ENCODE results near the gene PABPC1L.

The PABPC1L gene

DNA sequence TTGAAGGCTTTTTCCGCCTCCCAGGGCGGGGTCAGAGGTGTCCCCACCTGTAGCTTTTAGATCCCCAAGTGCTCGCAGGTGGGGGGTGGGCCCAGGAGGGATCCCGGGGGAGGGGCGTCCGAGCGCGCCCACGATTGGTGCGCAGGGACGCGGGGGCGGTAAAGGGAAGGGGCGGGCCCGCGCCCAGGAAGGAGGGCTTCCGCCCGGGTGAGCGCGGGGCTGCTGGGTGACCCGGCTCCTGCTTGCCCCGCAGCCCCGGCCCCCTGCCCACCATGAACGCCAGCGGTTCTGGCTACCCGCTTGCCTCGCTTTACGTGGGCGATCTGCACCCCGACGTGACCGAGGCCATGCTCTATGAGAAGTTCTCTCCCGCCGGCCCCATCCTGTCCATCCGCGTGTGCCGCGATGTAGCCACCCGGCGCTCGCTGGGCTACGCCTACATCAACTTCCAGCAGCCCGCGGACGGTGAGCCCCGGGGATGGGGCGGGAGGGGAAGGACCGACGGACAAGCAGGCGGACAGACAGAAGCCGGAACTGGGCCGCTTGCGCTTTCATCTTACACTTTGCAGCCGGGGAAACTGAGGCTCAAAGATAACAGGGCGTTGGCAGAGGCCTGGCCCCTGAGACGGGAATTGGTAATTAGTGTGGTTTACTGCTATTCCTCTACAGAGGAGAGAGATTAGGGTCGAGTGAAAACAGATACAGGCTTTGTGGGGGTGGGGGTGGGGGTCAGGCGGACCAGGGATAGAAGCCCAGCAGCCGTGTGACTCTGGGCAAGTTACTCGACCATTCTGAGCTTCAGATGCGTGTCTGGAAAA lies at the start of gene PABPC1L (continued):
- TF ChIP-seq, protein P1, sequence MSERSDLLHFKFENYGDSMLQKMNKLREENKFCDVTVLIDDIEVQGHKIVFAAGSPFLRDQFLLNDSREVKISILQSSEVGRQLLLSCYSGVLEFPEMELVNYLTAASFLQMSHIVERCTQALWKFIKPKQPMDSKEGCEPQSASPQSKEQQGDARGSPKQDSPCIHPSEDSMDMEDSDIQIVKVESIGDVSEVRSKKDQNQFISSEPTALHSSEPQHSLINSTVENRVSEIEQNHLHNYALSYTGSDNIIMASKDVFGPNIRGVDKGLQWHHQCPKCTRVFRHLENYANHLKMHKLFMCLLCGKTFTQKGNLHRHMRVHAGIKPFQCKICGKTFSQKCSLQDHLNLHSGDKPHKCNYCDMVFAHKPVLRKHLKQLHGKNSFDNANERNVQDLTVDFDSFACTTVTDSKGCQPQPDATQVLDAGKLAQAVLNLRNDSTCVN (tag by site-specific recombination; optimal IDR thresholded peaks at IDR 0.05): peak; percentile 93
- TF ChIP-seq ZBTB8A (tag by site-specific recombination; IDR thresholded peaks at IDR 0.05) (peak; percentile 85), KLF16 (tag by site-specific recombination; IDR thresholded peaks at IDR 0.05) (peak; percentile 96), SP7 (tag by site-specific recombination; IDR thresholded peaks at IDR 0.05) (peak; percentile 69), MZF1 (tag by site-specific recombination; IDR thresholded peaks at IDR 0.05; ENCODE audit: borderline replicate concordance) (peak; percentile 88), GLIS2 (tag by site-specific recombination; IDR thresholded peaks at IDR 0.05) (peak; percentile 97), ZEB2 (tag by site-specific recombination; IDR thresholded peaks at IDR 0.05) (peak; percentile 64), SP3 (tag by site-specific recombination; IDR thresholded peaks at IDR 0.05) (peak; percentile 95), SP2 (tag by site-specific recombination; IDR thresholded peaks at IDR 0.05) (peak; percentile 93), OSR2 (tag by site-specific recombination; IDR thresholded peaks at IDR 0.05) (peak; percentile 19; the same call in 1 of the 2 replicates), ZNF76 (tag by site-specific recombination; IDR thresholded peaks at IDR 0.05; ENCODE audit: borderline replicate concordance, low read depth) (peak; percentile 69; the same call in 1 of the 2 replicates), KLF8 (tag by site-specific recombination; IDR thresholded peaks at IDR 0.05) (peak; percentile 86; the same call in 1 of the 2 replicates), ZBTB17 (tag by site-specific recombination; IDR thresholded peaks at IDR 0.05) (peak; percentile 18; the same call in 1 of the 2 replicates), ZNF10 (tag by site-specific recombination; IDR thresholded peaks at IDR 0.05) (0 out of 2 replicates have a peak, but pooled peaks have one; percentile 51), ZSCAN30 (tag by site-specific recombination; IDR thresholded peaks at IDR 0.05) (peak; percentile 69), KLF10 (tag by site-specific recombination; IDR thresholded peaks at IDR 0.05) (peak; percentile 80), ZNF768 (tag by site-specific recombination; IDR thresholded peaks at IDR 0.05) (0 out of 2 replicates have a peak, but pooled peaks have one; percentile 33), ZFHX2 (tag by site-specific recombination; conservative IDR thresholded peaks at IDR 0.05) (peak; percentile 88), ZNF335 (tag by site-specific recombination; conservative IDR thresholded peaks at IDR 0.05) (peak; percentile 90), ZNF791 (tag by site-specific recombination; IDR thresholded peaks at IDR 0.05) (no peak), KLF1 (tag by site-specific recombination; IDR thresholded peaks at IDR 0.05) (peak; percentile 81), ZBTB20 (tag by site-specific recombination; IDR thresholded peaks at IDR 0.05) (peak; percentile 83), EGR2 (tag by site-specific recombination; IDR thresholded peaks at IDR 0.05; ENCODE audit: low read depth) (peak; percentile 75; the same call in 1 of the 2 replicates), GLIS1 (tag by site-specific recombination; IDR thresholded peaks at IDR 0.05) (peak; percentile 94), ZNF777 (tag by site-specific recombination; IDR thresholded peaks at IDR 0.05; ENCODE audit: borderline replicate concordance) (peak; percentile 75; the same call in 1 of the 2 replicates), ZNF629 (tag by site-specific recombination; IDR thresholded peaks at IDR 0.05) (peak; percentile 57), ZNF2 (tag by site-specific recombination; IDR thresholded peaks at IDR 0.05) (0 out of 2 replicates have a peak, but pooled peaks have one; percentile 50), SCRT1 (tag by site-specific recombination; IDR thresholded peaks at IDR 0.05; ENCODE audit: borderline replicate concordance) (peak; percentile 96), ZNF223 (tag by site-specific recombination; IDR thresholded peaks at IDR 0.05) (no peak)
- TF ChIP-seq, protein P2, sequence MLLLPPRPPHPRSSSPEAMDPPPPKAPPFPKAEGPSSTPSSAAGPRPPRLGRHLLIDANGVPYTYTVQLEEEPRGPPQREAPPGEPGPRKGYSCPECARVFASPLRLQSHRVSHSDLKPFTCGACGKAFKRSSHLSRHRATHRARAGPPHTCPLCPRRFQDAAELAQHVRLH (tag by site-specific recombination; IDR thresholded peaks at IDR 0.05): no peak
- TF ChIP-seq, protein P3, sequence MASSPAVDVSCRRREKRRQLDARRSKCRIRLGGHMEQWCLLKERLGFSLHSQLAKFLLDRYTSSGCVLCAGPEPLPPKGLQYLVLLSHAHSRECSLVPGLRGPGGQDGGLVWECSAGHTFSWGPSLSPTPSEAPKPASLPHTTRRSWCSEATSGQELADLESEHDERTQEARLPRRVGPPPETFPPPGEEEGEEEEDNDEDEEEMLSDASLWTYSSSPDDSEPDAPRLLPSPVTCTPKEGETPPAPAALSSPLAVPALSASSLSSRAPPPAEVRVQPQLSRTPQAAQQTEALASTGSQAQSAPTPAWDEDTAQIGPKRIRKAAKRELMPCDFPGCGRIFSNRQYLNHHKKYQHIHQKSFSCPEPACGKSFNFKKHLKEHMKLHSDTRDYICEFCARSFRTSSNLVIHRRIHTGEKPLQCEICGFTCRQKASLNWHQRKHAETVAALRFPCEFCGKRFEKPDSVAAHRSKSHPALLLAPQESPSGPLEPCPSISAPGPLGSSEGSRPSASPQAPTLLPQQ (tag by site-specific recombination; IDR thresholded peaks at IDR 0.05): peak; percentile 95
- TF ChIP-seq, protein P4, sequence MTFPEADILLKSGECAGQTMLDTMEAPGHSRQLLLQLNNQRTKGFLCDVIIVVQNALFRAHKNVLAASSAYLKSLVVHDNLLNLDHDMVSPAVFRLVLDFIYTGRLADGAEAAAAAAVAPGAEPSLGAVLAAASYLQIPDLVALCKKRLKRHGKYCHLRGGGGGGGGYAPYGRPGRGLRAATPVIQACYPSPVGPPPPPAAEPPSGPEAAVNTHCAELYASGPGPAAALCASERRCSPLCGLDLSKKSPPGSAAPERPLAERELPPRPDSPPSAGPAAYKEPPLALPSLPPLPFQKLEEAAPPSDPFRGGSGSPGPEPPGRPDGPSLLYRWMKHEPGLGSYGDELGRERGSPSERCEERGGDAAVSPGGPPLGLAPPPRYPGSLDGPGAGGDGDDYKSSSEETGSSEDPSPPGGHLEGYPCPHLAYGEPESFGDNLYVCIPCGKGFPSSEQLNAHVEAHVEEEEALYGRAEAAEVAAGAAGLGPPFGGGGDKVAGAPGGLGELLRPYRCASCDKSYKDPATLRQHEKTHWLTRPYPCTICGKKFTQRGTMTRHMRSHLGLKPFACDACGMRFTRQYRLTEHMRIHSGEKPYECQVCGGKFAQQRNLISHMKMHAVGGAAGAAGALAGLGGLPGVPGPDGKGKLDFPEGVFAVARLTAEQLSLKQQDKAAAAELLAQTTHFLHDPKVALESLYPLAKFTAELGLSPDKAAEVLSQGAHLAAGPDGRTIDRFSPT (tag by site-specific recombination; IDR thresholded peaks at IDR 0.05): peak; percentile 63; the same call in 1 of the 2 replicates
- TF ChIP-seq, protein P5, sequence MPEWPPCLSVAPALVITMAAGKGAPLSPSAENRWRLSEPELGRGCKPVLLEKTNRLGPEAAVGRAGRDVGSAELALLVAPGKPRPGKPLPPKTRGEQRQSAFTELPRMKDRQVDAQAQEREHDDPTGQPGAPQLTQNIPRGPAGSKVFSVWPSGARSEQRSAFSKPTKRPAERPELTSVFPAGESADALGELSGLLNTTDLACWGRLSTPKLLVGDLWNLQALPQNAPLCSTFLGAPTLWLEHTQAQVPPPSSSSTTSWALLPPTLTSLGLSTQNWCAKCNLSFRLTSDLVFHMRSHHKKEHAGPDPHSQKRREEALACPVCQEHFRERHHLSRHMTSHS (tag by site-specific recombination; IDR thresholded peaks at IDR 0.05): no peak
- TF ChIP-seq, protein P6, sequence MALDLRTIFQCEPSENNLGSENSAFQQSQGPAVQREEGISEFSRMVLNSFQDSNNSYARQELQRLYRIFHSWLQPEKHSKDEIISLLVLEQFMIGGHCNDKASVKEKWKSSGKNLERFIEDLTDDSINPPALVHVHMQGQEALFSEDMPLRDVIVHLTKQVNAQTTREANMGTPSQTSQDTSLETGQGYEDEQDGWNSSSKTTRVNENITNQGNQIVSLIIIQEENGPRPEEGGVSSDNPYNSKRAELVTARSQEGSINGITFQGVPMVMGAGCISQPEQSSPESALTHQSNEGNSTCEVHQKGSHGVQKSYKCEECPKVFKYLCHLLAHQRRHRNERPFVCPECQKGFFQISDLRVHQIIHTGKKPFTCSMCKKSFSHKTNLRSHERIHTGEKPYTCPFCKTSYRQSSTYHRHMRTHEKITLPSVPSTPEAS (tag by site-specific recombination; IDR thresholded peaks at IDR 0.05): no peak
